ENCODE results near the gene ZNF688.

ZNF688 gene

GRCh38 chr16:30609002-30609925 lies 37.8 kb upstream of the ZNF688 start:
- no peak for FAIRE-seq
- no peak for TF ChIP-seq CTCF (IDR thresholded peaks at IDR 0.05; ENCODE audit: insufficient read depth, missing control alignments)
- no peak for DNase-seq (ENCODE audit: insufficient read length, low spot score)

GRCh38 chr16:30606004-30606403 lies 34.5 kb upstream of the ZNF688 start:
- FAIRE-seq = no peak
- no peak for DNase-seq (ENCODE audit: insufficient read length, low spot score)
- no peak for TF ChIP-seq CTCF (IDR thresholded peaks at IDR 0.05; ENCODE audit: insufficient read depth, missing control alignments)

DNA sequence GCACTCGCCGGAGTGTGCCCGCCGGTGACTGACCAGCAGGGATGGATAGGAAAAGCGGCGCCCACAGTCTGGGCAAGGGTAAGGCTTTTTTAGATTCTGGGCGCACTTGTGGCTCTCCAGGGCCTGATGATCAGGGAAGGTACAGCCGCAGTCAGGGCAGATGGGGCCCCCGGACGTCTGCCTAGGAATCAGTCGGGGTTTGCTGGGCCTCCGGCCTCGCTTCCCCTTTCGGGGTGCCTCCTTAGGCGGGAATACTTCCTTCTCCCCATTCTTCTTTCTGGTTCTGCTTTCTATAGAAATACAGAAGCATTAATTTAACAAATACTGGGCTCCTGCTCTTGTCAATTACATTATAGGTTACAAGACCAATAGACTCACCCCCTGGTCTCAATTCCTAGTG lies 33.6 kb upstream of the ZNF688 start:
- FAIRE-seq = no peak
- no peak for TF ChIP-seq CTCF (IDR thresholded peaks at IDR 0.05; ENCODE audit: insufficient read depth, missing control alignments)
- no peak for DNase-seq (ENCODE audit: insufficient read length, low spot score)

DNA sequence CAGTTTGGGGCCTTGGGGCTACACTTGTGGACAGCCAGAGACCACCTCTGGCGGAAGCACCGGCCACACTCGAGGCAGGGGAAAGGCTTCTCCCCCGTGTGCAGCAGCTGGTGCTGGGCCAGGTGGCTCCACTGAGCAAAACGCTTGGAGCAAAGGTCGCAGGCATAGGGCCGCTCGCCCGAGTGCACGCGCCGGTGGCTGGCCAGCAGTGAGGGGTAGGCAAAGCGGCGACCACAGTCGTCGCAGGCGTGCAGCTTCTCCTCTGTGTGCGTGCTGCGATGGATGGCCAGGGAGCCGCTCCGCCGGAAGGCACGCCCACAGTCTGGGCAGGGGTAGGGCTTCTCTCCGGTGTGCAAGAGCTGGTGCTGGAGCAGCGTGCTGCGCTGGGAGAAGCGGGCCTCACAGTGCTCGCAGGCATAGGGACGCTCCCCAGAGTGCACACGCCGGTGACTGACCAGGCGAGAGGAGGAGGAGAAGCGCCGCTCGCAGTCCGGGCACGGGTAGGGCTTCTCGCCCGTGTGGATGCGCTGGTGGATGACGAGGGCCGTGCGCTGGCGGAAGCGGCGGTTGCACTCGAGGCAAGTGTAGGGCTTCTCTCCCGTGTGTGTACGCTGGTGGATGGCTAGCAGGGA lies 32.9 kb upstream of the ZNF688 start:
- DNase-seq (ENCODE audit: insufficient read length, low spot score) = no peak
- no peak for FAIRE-seq
- TF ChIP-seq CTCF (IDR thresholded peaks at IDR 0.05; ENCODE audit: insufficient read depth, missing control alignments) = no peak

DNA sequence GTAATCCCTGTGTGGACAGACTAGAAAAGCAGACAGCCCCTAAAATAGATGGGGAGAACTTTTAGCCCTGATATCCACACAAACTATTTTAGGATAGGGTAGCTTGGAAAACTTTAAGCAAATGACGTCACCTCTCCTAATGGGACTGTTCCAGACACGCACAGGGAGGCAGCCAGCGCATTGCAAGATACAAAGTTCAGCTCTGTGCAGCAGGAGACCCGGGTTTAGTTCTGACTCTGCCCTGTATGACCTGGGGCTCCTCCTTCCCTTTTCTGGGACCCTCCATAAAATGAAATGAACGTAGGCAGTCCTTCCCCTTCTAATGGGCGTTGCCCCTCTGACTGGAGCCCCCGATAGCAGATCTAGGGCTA lies 32.4 kb upstream of the ZNF688 start:
- no peak for TF ChIP-seq CTCF (IDR thresholded peaks at IDR 0.05; ENCODE audit: insufficient read depth, missing control alignments)
- FAIRE-seq (no peak), DNase-seq (ENCODE audit: insufficient read length, low spot score) (no peak)

DNA sequence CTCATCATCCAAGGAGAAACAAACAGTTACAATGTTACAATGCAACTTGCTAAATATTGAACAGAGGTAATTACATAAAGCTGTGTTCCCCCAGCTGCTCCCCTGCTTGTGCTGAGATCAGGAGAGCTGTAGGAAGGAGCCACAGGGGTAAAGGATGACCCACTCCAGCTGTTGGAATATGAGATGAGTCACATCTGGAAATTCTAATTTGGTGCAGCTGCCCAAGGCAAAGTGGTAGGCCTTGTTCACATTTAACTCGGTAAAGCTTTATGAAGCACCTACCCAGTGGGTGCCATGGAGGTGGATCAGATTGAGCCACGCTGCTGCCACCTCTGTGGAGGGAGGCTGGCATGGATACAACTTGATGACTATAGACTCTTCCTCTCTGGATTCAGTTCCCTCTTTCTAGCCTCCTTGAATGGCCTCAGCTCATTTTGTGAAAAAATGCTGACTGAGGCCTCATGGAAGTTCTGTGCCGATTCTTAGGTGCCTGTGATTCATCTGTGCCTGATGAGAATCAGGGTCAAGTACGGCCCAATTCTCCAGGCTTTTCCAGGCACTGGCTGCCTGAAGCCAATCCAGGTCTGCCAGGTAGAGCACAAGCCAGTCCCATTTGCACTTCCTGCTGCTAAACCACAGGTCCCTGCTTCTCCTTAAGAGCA lies 31.2 kb upstream of the ZNF688 start:
- no peak for DNase-seq (ENCODE audit: insufficient read length, low spot score)
- FAIRE-seq = no peak
- TF ChIP-seq CTCF (IDR thresholded peaks at IDR 0.05; ENCODE audit: insufficient read depth, missing control alignments) = no peak

All from D721Med (cell line).